Neural cell (in vitro differentiated cells): ENCODE data around the gene AFF1.

Experiments used
- CTCF ChIP-seq: fragments of 450-650 bp; IDR thresholded peaks from 2 replicates; pipeline ENCODE4 v1.5.1; 2014; ENCODE audit warnings: antibody characterized with exemption, mild to moderate bottlenecking, moderate library complexity; ENCODE audit not compliant: poor library complexity, severe bottlenecking
- RAD21 ChIP-seq: fragments of 450-650 bp; conservative IDR thresholded peaks from 2 replicates; pipeline ENCODE4 v1.6.1; 2014; ENCODE audit warnings: antibody characterized with exemption, mild to moderate bottlenecking, moderate library complexity
- TF ChIP-seq, protein P1 (sequence below): IDR thresholded peaks from 2 replicates; pipeline ENCODE4 v1.6.1; 2012; ENCODE audit warnings: borderline replicate concordance

GRCh38 chr4:87117051-87117731 is 182.4 kb downstream of the AFF1 start:
- TF ChIP-seq CTCF (no peak), RAD21 (no peak)
- TF ChIP-seq, protein P1, sequence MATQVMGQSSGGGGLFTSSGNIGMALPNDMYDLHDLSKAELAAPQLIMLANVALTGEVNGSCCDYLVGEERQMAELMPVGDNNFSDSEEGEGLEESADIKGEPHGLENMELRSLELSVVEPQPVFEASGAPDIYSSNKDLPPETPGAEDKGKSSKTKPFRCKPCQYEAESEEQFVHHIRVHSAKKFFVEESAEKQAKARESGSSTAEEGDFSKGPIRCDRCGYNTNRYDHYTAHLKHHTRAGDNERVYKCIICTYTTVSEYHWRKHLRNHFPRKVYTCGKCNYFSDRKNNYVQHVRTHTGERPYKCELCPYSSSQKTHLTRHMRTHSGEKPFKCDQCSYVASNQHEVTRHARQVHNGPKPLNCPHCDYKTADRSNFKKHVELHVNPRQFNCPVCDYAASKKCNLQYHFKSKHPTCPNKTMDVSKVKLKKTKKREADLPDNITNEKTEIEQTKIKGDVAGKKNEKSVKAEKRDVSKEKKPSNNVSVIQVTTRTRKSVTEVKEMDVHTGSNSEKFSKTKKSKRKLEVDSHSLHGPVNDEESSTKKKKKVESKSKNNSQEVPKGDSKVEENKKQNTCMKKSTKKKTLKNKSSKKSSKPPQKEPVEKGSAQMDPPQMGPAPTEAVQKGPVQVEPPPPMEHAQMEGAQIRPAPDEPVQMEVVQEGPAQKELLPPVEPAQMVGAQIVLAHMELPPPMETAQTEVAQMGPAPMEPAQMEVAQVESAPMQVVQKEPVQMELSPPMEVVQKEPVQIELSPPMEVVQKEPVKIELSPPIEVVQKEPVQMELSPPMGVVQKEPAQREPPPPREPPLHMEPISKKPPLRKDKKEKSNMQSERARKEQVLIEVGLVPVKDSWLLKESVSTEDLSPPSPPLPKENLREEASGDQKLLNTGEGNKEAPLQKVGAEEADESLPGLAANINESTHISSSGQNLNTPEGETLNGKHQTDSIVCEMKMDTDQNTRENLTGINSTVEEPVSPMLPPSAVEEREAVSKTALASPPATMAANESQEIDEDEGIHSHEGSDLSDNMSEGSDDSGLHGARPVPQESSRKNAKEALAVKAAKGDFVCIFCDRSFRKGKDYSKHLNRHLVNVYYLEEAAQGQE, result no peak
